Measurements from ENCODE around the gene UBALD2.
"Not testable (repeated sequence)": the region's sequence is repeated elsewhere in the genome, so short reads cannot be mapped to it uniquely, and the experiment has no call there.

GRCh38 chr17:76267581-76268001 lies 2.4 kb downstream of the UBALD2 start:
- TF ChIP-seq YY1 (IDR thresholded peaks at IDR 0.05; ENCODE audit: low read depth, low read length); POLR2A (IDR thresholded peaks at IDR 0.05; ENCODE audit: control extremely low read depth in 1 of 2, low read depth in 2 of 2, low read length in 2 of 2); ATF3 (IDR thresholded peaks at IDR 0.05; ENCODE audit: insufficient read depth, low read depth, low read length); HDAC2 (IDR thresholded peaks at IDR 0.05; ENCODE audit: borderline replicate concordance in 1 of 2, low read depth in 2 of 2, low read length in 2 of 2); RAD21 (IDR thresholded peaks at IDR 0.05 in 1 of 2, conservative IDR thresholded peaks at IDR 0.05 in 1 of 2; ENCODE audit: low read depth in 2 of 2, low read length in 2 of 2); EP300 (IDR thresholded peaks at IDR 0.05; ENCODE audit: borderline replicate concordance in 1 of 2, low read depth in 2 of 2, low read length in 2 of 2); ZNF274 (IDR thresholded peaks at IDR 0.05; ENCODE audit: borderline replicate concordance, extremely low read depth, low read length); CHD1 (IDR thresholded peaks at IDR 0.05; ENCODE audit: low read depth, low read length); EZH2 (IDR thresholded peaks at IDR 0.05; ENCODE audit: low read depth, low read length, severe bottlenecking); SRF (IDR thresholded peaks at IDR 0.05; ENCODE audit: low read depth, low read length); CTCF (IDR thresholded peaks at IDR 0.05; ENCODE audit: control extremely low read depth in 1 of 3, insufficient read depth in 1 of 3, low read depth in 1 of 3, low read length in 3 of 3); NRF1 (IDR thresholded peaks at IDR 0.05; ENCODE audit: low read depth, low read length); POLR2AphosphoS5 (IDR thresholded peaks at IDR 0.05; ENCODE audit: low read depth, low read length): not testable (repeated sequence)

Data from H1 (cell line).